ENCODE results near the gene ZC3H13. TPM values are rescaled to one million over a fixed set of nuclear protein-coding genes. Genes with fewer than 3 reads are reported as not detected.

Gene ZC3H13
- total RNA-seq, 1 donor from 2014 or later = 72.3 TPM

DNA sequence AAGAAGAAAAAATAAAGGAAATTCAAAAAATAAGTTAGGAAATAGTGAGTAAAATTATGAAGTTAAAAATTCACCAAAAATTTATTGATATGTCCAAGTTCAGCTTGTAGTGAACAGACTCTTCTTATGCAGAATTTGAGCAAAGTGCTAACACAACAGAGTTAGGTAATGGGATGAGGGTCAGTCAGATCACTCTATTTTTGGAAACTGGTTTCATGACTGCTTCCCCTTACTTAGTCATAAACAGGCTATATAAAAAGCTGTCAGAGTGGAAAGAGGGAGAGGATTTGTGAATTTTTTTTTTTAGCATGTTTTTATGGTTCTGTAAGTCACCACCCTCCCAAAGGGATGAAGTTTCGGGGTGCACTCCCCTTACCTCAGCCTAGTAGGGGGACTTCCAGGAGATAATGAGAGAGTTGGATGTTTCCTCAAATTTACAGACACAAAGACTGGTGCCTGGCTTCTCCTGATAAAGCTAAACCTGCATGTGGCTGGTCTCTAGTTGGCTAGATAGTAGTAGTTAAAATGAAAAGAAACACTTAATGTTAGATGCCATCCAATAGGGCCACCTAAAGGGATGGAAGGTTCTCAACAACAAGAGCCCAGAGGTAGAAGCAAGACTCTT is 47.8 kb upstream of the ZC3H13 start:
- no peak overlapping the region for H3K4me3 Mint-ChIP-seq (ENCODE audit: unreplicated experiment)
- no peaks in the 10 kb centered on the region for H3K4me1 Mint-ChIP-seq (ENCODE audit: low read depth, unreplicated experiment)
- DNase-seq = no peak
- TF ChIP-seq, protein P1, sequence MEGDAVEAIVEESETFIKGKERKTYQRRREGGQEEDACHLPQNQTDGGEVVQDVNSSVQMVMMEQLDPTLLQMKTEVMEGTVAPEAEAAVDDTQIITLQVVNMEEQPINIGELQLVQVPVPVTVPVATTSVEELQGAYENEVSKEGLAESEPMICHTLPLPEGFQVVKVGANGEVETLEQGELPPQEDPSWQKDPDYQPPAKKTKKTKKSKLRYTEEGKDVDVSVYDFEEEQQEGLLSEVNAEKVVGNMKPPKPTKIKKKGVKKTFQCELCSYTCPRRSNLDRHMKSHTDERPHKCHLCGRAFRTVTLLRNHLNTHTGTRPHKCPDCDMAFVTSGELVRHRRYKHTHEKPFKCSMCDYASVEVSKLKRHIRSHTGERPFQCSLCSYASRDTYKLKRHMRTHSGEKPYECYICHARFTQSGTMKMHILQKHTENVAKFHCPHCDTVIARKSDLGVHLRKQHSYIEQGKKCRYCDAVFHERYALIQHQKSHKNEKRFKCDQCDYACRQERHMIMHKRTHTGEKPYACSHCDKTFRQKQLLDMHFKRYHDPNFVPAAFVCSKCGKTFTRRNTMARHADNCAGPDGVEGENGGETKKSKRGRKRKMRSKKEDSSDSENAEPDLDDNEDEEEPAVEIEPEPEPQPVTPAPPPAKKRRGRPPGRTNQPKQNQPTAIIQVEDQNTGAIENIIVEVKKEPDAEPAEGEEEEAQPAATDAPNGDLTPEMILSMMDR (IDR thresholded peaks at IDR 0.05; ENCODE audit: partially characterized antibody, unreplicated experiment) = no peak
- no peaks in the 10 kb centered on the region for H3K36me3 Mint-ChIP-seq (ENCODE audit: unreplicated experiment)
- no peaks in the 10 kb centered on the region for H3K9me3 Mint-ChIP-seq (ENCODE audit: unreplicated experiment)
- no peaks in the 10 kb centered on the region for H3K27me3 Mint-ChIP-seq (ENCODE audit: unreplicated experiment)
- H3K27ac Mint-ChIP-seq (ENCODE audit: unreplicated experiment) = no peak overlapping the region

DNA sequence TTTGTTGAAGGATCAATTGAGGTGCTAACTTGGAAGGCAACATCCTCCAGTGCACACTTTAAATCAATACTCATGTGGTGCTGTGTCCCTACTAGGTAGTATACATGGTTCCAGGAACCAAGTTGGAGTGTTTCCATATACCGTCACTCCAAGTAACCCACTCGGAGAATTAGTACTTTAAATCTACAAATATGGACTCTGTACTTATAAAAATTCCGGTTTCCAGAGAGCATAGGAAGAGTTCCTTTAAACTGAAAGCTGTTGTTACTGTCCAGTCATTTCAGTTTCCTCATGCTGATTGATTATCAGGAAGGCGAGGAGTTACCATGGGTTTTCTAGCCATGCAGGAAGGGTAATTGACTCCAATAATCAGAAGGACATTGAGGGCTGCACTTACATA is 45.1 kb upstream of the ZC3H13 start:
- no peaks in the 10 kb centered on the region for H3K36me3 Mint-ChIP-seq (ENCODE audit: unreplicated experiment)
- no peak overlapping the region for H3K4me3 Mint-ChIP-seq (ENCODE audit: unreplicated experiment)
- no peak overlapping the region for H3K27ac Mint-ChIP-seq (ENCODE audit: unreplicated experiment)
- H3K4me1 Mint-ChIP-seq (ENCODE audit: low read depth, unreplicated experiment) = no peaks in the 10 kb centered on the region
- no peak for DNase-seq
- TF ChIP-seq, protein P1 (IDR thresholded peaks at IDR 0.05; ENCODE audit: partially characterized antibody, unreplicated experiment) = no peak
- H3K27me3 Mint-ChIP-seq (ENCODE audit: unreplicated experiment) = no peaks in the 10 kb centered on the region
- H3K9me3 Mint-ChIP-seq (ENCODE audit: unreplicated experiment) = no peaks in the 10 kb centered on the region

DNA sequence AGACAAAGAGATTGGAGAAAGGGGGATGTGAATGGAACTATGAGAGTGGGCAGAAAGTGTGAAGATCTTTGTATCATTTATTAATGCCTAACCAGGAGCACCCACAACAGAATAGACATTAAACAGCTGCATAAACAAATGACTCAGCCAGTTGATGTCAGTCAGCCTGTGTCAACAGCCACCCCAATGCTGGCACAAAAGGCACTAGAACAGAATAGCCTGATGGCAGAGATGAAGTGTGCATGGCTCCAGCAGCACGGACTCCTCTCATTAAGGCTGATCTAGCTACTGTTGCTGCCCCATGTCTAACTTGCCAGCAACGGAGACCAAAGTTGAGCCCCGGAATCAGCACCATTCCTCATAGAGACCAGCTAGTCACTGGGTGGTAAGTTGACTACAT is 44.5 kb upstream of the ZC3H13 start:
- no peak overlapping the region for H3K27ac Mint-ChIP-seq (ENCODE audit: unreplicated experiment)
- DNase-seq = no peak
- no peaks in the 10 kb centered on the region for H3K4me1 Mint-ChIP-seq (ENCODE audit: low read depth, unreplicated experiment)
- TF ChIP-seq, protein P1 (IDR thresholded peaks at IDR 0.05; ENCODE audit: partially characterized antibody, unreplicated experiment) = no peak
- no peaks in the 10 kb centered on the region for H3K36me3 Mint-ChIP-seq (ENCODE audit: unreplicated experiment)
- H3K9me3 Mint-ChIP-seq (ENCODE audit: unreplicated experiment) = no peaks in the 10 kb centered on the region
- H3K27me3 Mint-ChIP-seq (ENCODE audit: unreplicated experiment) = no peaks in the 10 kb centered on the region
- H3K4me3 Mint-ChIP-seq (ENCODE audit: unreplicated experiment) = no peak overlapping the region

DNA sequence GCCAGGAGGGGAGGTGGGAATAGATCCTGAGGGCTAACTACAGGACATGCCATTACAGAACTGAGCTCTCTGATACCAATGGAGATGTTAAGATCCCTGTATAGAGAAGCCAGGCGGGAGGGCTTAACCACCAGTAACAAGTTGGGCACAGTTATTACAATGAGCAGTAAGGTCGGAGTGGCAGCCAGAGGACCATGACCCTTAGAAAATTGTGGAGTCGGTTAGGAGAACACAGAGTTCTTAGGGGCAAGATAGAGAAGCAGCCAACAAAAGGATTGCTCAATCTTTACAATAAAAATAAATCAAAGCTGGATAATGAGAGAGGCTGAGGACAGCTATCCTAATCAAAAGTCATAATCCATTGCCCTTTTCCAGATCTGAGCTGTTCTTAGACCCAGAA is 41.9 kb upstream of the ZC3H13 start:
- TF ChIP-seq, protein P1 (IDR thresholded peaks at IDR 0.05; ENCODE audit: partially characterized antibody, unreplicated experiment) = no peak
- no peak overlapping the region for H3K4me3 Mint-ChIP-seq (ENCODE audit: unreplicated experiment)
- no peak for DNase-seq
- no peaks in the 10 kb centered on the region for H3K9me3 Mint-ChIP-seq (ENCODE audit: unreplicated experiment)
- no peaks in the 10 kb centered on the region for H3K36me3 Mint-ChIP-seq (ENCODE audit: unreplicated experiment)
- H3K27me3 Mint-ChIP-seq (ENCODE audit: unreplicated experiment) = no peaks in the 10 kb centered on the region
- H3K27ac Mint-ChIP-seq (ENCODE audit: unreplicated experiment) = no peak overlapping the region
- no peaks in the 10 kb centered on the region for H3K4me1 Mint-ChIP-seq (ENCODE audit: low read depth, unreplicated experiment)

DNA sequence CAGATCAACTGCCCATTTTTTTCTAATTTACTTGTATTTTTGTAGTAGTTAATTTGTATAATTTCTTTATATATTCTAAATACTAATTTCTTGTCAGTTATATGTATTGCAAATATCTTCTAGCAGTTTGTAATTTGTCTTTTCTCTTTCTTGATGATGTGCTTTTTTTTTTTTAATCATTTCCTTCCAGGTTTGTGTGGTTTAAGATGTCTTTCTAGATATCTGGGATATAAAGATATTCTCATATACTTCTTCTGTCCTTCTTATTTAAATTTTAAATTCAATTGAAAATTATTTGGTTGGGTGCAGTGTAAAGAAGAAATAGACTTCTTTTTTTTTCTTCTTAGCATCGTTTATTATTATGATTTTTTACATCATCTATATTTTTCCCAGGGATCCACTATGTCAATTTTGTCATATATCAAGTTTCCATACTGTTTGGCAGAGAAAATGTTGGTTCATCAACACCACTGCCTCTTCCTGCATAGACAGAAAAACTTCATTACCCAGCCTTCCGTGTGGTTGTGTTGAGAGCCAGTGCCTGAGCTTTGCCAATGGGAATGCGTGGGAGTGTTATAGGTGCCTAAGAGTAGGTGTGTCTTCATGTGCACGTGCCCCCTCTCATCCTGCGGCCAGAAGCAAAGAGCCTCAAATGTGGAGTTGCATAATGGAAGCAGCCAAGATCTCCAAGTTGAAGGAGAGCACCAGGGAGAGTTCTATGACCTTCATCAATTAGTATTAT is 36.4 kb upstream of the ZC3H13 start:
- Mint-ChIP-seq H3K9me3 (ENCODE audit: unreplicated experiment) (no peaks in the 10 kb centered on the region), H3K4me1 (ENCODE audit: low read depth, unreplicated experiment) (no peaks in the 10 kb centered on the region), H3K27ac (ENCODE audit: unreplicated experiment) (no peak overlapping the region), H3K27me3 (ENCODE audit: unreplicated experiment) (no peaks in the 10 kb centered on the region), H3K36me3 (ENCODE audit: unreplicated experiment) (no peaks in the 10 kb centered on the region), H3K4me3 (ENCODE audit: unreplicated experiment) (no peak overlapping the region)
- no peak for DNase-seq
- TF ChIP-seq, protein P1 (IDR thresholded peaks at IDR 0.05; ENCODE audit: partially characterized antibody, unreplicated experiment) = no peak

All from glutamatergic neuron (in vitro differentiated cells).